ENCODE measurements around the gene CES4A.

- no peak for TF ChIP-seq CTCF (IDR thresholded peaks at IDR 0.05)
- TF ChIP-seq POLR2A (IDR thresholded peaks at IDR 0.05), result no peak
These were observed 41.5 kb upstream of the CES4A start for GRCh38 chr16:66946974-66947301.
